ENCODE data around the gene PLEKHM3.

The PLEKHM3 gene

GRCh38 chr2:207854484-207855440 lies 170.6 kb downstream of the PLEKHM3 start:
- no peak for DNase-seq (ENCODE audit: low read depth, low spot score)

- DNase-seq (ENCODE audit: low read depth, low spot score) = no peak
Observed at GRCh38 chr2:207852791-207853190, 172.5 kb downstream of the PLEKHM3 start.

GRCh38 chr2:207849443-207849842 lies 175.9 kb downstream of the PLEKHM3 start:
- no peak for DNase-seq (ENCODE audit: low read depth, low spot score)

- no peak for DNase-seq (ENCODE audit: low read depth, low spot score)
Observed at GRCh38 chr2:207848545-207848928, 176.8 kb downstream of the PLEKHM3 start.

GRCh38 chr2:207847807-207848544 lies 177.4 kb downstream of the PLEKHM3 start:
- no peak for DNase-seq (ENCODE audit: low read depth, low spot score)

GRCh38 chr2:207847098-207847806 lies 178.1 kb downstream of the PLEKHM3 start:
- DNase-seq (ENCODE audit: low read depth, low spot score) = no peak

GRCh38 chr2:207845202-207845864 lies 180.0 kb downstream of the PLEKHM3 start:
- no peak for DNase-seq (ENCODE audit: low read depth, low spot score)

GRCh38 chr2:207844648-207845047 lies 180.7 kb downstream of the PLEKHM3 start:
- DNase-seq (ENCODE audit: low read depth, low spot score) = no peak

- DNase-seq (ENCODE audit: low read depth, low spot score) = no peak
Observed at GRCh38 chr2:207840101-207840500, 185.2 kb downstream of the PLEKHM3 start.

GRCh38 chr2:207839575-207839974 lies 185.8 kb downstream of the PLEKHM3 start:
- DNase-seq (ENCODE audit: low read depth, low spot score) = no peak

GRCh38 chr2:207839028-207839427 lies 186.3 kb downstream of the PLEKHM3 start:
- DNase-seq (ENCODE audit: low read depth, low spot score) = no peak

- no peak for DNase-seq (ENCODE audit: low read depth, low spot score)
Observed at GRCh38 chr2:207836521-207837133, 188.7 kb downstream of the PLEKHM3 start.

- DNase-seq (ENCODE audit: low read depth, low spot score) = no peak
Observed at GRCh38 chr2:207835805-207836204, 189.5 kb downstream of the PLEKHM3 start.

GRCh38 chr2:207833251-207833751 lies 192.0 kb downstream of the PLEKHM3 start:
- DNase-seq (ENCODE audit: low read depth, low spot score) = no peak

GRCh38 chr2:207831584-207832248 lies 193.6 kb downstream of the PLEKHM3 start:
- DNase-seq (ENCODE audit: low read depth, low spot score) = no peak

- no peak for DNase-seq (ENCODE audit: low read depth, low spot score)
Observed at GRCh38 chr2:207830778-207831438, 194.4 kb downstream of the PLEKHM3 start.

- no peak for DNase-seq (ENCODE audit: low read depth, low spot score)
Observed at GRCh38 chr2:207828361-207829057, 196.8 kb downstream of the PLEKHM3 start.

- DNase-seq (ENCODE audit: low read depth, low spot score) = no peak
Observed at GRCh38 chr2:207825978-207826377, 199.3 kb downstream of the PLEKHM3 start.

Data from iPS DF 19.7 (cell line).